HG02970 (cell line): ENCODE results near the gene RASEF.
"Not testable (repeated sequence)": the region's sequence is repeated elsewhere in the genome, so short reads cannot be mapped to it uniquely, and the experiment has no call there.

Source experiments
- ATAC-seq: cut with Tn5 transposase; IDR thresholded peaks from one replicate; pipeline ENCODE4 v1.9.1; 2021; ENCODE audit warnings: mild to moderate bottlenecking, moderate library complexity, moderate number of reproducible peaks; ENCODE audit not compliant: unreplicated experiment, low FRiP score

Gene RASEF

GRCh38 chr9:82987370-82988189, 75.4 kb downstream of the RASEF start:
- ATAC-seq: no peak

GRCh38 chr9:82981552-82981951, 81.4 kb downstream of the RASEF start:
- ATAC-seq: no peak

- no peak for ATAC-seq
Measured at GRCh38 chr9:82975176-82975575, 87.8 kb downstream of the RASEF start.

DNA sequence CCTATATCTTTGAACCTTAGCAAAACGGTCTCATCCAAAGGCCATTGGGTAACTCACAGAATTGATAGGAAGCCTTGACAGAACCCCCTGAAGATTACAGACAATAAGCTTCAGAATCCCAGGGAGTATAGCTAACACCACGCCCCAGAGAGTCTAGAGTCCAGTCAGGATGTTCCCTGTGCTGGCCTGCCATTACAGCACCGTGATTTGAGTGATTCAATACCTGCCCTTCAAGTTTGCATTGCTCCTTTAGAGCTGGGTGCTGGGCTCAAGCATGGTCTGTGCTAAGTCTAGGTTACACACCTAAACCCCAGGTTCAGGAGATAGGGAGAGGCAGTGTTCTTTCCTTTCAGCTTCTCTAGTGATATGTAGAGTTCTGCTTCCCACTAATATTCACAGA, 90.5 kb downstream of the RASEF start:
- no peak for ATAC-seq

- no peak for ATAC-seq
Measured at GRCh38 chr9:82970359-82970758, 92.6 kb downstream of the RASEF start.

DNA sequence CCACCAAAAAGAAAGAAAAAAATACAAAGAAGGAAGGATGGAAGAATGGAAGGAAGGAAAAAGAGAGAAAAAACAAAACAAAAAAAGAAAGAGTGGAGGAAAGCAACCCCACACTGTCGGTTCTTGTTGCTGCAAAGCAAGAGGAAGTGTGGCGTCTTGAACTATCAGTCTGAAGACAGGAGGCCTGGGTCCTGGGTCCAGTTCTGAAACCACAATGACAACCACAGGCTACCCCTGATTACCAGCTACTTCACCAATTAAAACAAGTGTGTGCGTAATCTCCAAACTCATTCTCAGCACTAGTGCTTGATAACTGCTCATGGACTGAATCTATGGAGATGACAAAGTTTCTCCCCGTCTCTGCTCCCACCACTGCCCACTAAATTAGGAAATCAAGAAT, 93.7 kb downstream of the RASEF start:
- ATAC-seq: no peak

- no peak for ATAC-seq
Measured at GRCh38 chr9:82968816-82969215, 94.1 kb downstream of the RASEF start.

- ATAC-seq: no peak
Measured at GRCh38 chr9:82968388-82968787, 94.6 kb downstream of the RASEF start.

DNA sequence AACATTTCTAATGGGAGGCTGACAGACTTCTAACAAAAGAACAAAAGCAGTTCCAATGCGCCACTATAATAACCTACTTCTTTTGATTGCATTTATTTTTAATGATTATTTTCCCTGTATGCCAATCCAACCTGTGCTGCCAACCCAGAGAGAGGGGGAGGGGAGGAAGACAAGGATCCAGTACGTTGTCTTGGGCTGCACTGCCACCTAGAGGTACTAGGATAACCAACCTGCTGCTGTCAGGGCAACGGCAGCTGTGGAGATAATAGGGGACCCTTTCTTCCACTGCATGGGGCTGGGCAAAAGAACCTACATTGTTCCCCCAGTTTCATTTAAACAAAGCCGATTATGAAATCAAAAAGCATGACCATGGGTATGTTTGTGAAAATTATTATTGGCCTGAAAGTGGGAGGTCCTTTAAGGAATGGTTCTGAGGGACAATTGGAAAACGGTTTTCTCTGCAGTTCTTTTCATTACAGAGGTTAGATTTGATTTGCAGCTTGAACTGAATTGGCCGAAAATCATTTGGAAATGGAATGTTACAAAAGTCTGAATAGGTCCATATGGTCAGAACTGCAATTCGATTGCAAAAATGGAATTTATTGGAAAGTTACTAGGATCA, 101.3 kb downstream of the RASEF start:
- ATAC-seq: peak; percentile 80

- ATAC-seq: no peak
Measured at GRCh38 chr9:82957529-82958379, 105.2 kb downstream of the RASEF start.

DNA sequence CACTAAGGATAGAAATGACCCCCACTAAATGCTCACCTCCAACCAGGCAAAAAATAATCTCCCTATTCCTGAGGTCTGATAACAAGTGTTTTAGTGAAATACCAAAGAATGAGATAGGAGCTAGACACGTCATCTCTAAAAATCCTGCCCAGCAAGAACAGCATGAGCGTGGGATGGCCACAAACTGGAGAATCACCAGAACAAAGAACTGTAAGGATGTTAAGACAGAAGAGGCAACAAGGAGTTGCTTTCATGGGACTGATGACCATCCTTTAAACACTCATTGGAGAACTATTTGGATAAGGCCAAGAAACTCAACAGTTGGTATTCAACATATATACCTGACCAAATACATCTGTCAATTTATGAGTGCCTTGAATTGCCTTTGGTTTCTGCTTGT, 113.7 kb downstream of the RASEF start:
- ATAC-seq: no peak

DNA sequence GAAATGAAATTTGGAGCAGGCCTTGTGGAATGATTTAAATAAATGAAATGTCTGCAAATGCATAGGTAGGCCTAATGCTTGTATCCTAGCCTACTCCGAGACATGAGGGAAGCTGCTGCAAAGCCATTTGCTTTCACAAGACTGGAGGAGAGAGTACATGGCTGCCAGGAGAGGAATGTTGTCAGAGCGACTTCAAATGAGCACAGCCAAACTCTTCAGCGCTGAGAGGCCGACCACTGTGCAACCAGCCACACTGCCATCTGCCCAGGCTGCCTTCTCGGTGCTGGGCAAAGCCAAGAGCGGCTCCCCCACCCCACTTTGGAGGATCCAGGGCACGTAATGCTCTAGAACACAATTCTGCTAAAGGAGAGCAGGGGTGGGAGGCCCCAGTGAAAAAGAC, 122.6 kb downstream of the RASEF start:
- no peak for ATAC-seq

- ATAC-seq: no peak
Measured at GRCh38 chr9:82939451-82939850, 123.5 kb downstream of the RASEF start.

DNA sequence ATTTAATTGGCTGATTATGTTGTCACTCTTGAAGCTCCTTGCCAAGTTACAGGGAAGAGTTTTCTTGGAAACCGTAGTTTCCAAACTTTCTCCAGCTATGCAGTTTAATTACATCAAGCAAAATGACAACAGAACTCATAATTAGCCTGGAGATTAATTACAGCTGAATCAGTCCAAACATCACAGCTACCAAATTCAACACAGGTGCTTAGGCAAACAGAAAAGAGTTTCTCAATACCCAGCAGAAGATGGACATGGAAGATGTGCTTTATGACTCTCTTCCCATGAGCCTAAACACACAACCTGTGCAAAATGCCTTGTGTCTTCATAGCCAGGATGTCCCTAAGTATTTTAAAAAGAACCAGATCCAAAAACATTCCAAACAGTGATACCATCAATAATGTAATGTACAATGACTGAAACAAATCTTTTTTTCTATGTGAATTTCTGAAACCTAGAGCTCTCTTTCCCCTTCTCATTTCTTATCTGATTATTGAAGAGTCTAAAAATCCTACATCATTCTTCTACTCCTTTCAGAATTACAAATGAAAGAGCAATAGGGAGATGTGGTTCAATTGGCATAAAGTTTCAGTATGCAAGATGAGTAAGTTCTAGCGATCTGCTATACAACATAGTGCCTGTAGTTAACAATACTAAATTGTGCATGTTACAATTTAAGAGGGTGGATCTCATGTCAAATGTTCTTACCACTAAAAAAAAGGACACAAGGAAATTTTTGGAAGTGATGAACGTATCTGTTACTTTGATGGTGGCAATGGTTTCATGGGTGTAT, 124.3 kb downstream of the RASEF start:
- no peak for ATAC-seq

- ATAC-seq: not testable (repeated sequence)
Measured at GRCh38 chr9:82936561-82936960, 126.4 kb downstream of the RASEF start.

DNA sequence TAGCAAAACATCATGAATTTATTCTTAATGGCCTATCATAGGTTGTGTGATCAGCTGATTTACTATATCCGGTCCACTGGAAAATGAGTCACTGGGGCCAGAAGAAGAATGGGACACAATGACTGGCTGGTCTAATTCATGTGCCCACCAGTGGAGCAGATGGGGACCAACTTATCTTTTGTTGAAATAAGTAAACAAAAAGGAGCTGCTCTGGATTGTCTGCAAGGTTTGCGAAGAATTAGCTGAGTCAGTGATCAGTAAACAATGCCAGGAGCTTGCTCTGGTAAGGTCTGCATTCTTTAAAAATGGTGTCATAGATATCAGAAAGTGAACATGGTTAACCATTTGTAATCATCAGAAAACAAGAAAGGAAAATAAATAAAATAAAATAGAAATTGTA, 128.0 kb downstream of the RASEF start:
- ATAC-seq: no peak

GRCh38 chr9:82934025-82934424, 128.9 kb downstream of the RASEF start:
- ATAC-seq: not testable (repeated sequence)

DNA sequence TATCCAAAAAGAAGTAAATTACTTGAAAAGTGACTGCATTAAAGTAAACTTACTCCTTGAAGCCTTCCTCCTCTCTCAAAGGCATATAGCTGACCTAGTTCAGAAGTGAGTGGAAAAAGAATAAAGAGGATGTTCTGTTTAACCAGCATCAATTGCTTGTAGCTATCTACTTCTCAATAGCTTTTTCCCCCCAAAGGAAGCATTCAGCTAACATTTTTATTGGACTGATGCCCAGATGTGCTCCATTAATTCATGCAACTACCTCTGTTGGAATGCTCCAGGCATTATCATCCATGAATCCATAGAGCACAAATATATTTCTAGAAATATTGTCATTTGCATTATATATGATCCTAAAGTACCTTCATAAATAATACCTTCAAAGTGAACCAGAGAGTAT, 132.8 kb downstream of the RASEF start:
- ATAC-seq: no peak
